Measurements from ENCODE around the gene VWA7.

The VWA7 gene

GRCh38 chr6:31734247-31734820, 42.8 kb downstream of the VWA7 start:
- no peak for DNase-seq (ENCODE audit: low read depth)
- H3K4me3 ChIP-seq (ENCODE audit: low read depth, low read length), result peak overlapping the region; percentile 99
- in situ Hi-C loops (cut with HindIII; ENCODE audit: low sequenced_read_pairs), result loop anchor here (5.0 kb wide), 1 partner anchor 42 kb away; no protein-coding TSS in a partner anchor
- TF ChIP-seq, protein P1, sequence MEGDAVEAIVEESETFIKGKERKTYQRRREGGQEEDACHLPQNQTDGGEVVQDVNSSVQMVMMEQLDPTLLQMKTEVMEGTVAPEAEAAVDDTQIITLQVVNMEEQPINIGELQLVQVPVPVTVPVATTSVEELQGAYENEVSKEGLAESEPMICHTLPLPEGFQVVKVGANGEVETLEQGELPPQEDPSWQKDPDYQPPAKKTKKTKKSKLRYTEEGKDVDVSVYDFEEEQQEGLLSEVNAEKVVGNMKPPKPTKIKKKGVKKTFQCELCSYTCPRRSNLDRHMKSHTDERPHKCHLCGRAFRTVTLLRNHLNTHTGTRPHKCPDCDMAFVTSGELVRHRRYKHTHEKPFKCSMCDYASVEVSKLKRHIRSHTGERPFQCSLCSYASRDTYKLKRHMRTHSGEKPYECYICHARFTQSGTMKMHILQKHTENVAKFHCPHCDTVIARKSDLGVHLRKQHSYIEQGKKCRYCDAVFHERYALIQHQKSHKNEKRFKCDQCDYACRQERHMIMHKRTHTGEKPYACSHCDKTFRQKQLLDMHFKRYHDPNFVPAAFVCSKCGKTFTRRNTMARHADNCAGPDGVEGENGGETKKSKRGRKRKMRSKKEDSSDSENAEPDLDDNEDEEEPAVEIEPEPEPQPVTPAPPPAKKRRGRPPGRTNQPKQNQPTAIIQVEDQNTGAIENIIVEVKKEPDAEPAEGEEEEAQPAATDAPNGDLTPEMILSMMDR (IDR thresholded peaks at IDR 0.05; ENCODE audit: low read depth, low read length, missing control alignments), result no peak

- peak overlapping the region; percentile 99 for H3K4me3 ChIP-seq (ENCODE audit: low read depth, low read length)
- no peak for DNase-seq (ENCODE audit: low read depth)
- in situ Hi-C loops (cut with HindIII; ENCODE audit: low sequenced_read_pairs), result loop anchor here (5.0 kb wide), 1 partner anchor 41 kb away; no protein-coding TSS in a partner anchor
- TF ChIP-seq, protein P1 (IDR thresholded peaks at IDR 0.05; ENCODE audit: low read depth, low read length, missing control alignments), result no peak
Measured at GRCh38 chr6:31733734-31734133, 43.4 kb downstream of the VWA7 start.

GRCh38 chr6:31732029-31732428, 45.1 kb downstream of the VWA7 start:
- in situ Hi-C loops (cut with HindIII; ENCODE audit: low sequenced_read_pairs), result loop anchor here (5.0 kb wide), 1 partner anchor 40 kb away; no protein-coding TSS in a partner anchor
- H3K4me3 ChIP-seq (ENCODE audit: low read depth, low read length), result no peak overlapping the region
- TF ChIP-seq, protein P1 (IDR thresholded peaks at IDR 0.05; ENCODE audit: low read depth, low read length, missing control alignments), result no peak
- DNase-seq (ENCODE audit: low read depth), result no peak

- no peak for DNase-seq (ENCODE audit: low read depth)
- in situ Hi-C loops (cut with HindIII; ENCODE audit: low sequenced_read_pairs), result loop anchor here (5.0 kb wide), 1 partner anchor 38 kb away; no protein-coding TSS in a partner anchor
- H3K4me3 ChIP-seq (ENCODE audit: low read depth, low read length), result peak overlapping the region; percentile 97
- TF ChIP-seq, protein P1 (IDR thresholded peaks at IDR 0.05; ENCODE audit: low read depth, low read length, missing control alignments), result no peak
Measured at GRCh38 chr6:31730631-31731086, 46.5 kb downstream of the VWA7 start.

- in situ Hi-C loops (cut with HindIII; ENCODE audit: low sequenced_read_pairs), result loop anchor here (5.0 kb wide), 1 partner anchor 38 kb away; no protein-coding TSS in a partner anchor
- peak; percentile 78 for DNase-seq (ENCODE audit: low read depth)
- H3K4me3 ChIP-seq (ENCODE audit: low read depth, low read length), result peak overlapping the region; percentile 97
- TF ChIP-seq, protein P1 (IDR thresholded peaks at IDR 0.05; ENCODE audit: low read depth, low read length, missing control alignments), result no peak
Measured at GRCh38 chr6:31729979-31730630, 47.0 kb downstream of the VWA7 start.

GRCh38 chr6:31729515-31729978, 47.6 kb downstream of the VWA7 start:
- TF ChIP-seq, protein P1 (IDR thresholded peaks at IDR 0.05; ENCODE audit: low read depth, low read length, missing control alignments), result no peak
- H3K4me3 ChIP-seq (ENCODE audit: low read depth, low read length), result peak overlapping the region; percentile 97
- peak; percentile 73 for DNase-seq (ENCODE audit: low read depth)
- in situ Hi-C loops (cut with HindIII; ENCODE audit: low sequenced_read_pairs), result no loop called here

Measured in astrocyte of the cerebellum (primary cell).